SW 1271 (cell line): Measurements from ENCODE around the gene CCDC126.
"Not testable (repeated sequence)": the region's sequence is repeated elsewhere in the genome, so short reads cannot be mapped to it uniquely, and the experiment has no call there.

Source experiments
- DNase-seq, 2 experiments: peaks; one replicate each; lab custom pipeline; 2025; lab: John Stamatoyannopoulos, UW

The CCDC126 gene, protein sequence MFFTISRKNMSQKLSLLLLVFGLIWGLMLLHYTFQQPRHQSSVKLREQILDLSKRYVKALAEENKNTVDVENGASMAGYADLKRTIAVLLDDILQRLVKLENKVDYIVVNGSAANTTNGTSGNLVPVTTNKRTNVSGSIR

GRCh38 chr7:23597094-23598091 is at the start of gene CCDC126:
TSS of gene CCDC126 (plus strand) at chr7:23597382. CDS start at chr7:23611316, 13,934 bp downstream.
- peak; percentile 82 to 92 for DNase-seq

GRCh38 chr7:23547662-23548061 is 49.5 kb upstream of the CCDC126 start:
- no peak for DNase-seq

- no peak for DNase-seq
These were observed 38.9 kb upstream of the CCDC126 start for GRCh38 chr7:23558303-23558702.

DNA sequence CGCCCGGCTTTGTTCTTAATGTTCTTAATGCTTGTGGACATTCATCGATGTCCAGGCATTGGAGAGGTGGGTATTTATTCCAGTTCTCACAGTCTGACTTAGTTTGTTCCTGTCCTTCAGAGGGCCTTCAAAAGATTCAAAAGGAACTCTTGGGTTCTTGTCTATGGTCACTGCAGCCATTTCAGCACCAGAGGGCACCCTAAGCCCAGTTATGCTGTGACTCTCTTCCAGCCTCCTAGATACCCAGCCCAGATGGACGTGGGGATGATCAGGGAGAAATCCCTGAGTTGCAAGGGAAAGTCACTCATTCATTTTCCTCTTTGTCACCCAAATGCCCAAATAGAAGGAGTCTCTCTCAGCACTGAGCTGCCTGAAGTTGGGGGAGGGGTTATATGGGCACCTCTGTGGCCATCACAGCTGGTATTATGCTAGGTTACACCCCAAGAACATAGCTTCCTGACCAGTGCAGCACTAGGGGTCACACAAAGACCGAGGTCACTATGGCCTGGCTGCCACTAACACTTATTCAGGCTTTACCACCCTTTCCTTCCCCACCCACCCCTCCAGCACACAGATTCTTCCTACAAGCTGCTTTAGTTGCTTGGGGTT is 26.5 kb upstream of the CCDC126 start:
- peak; percentile 41 to 78 for DNase-seq

DNA sequence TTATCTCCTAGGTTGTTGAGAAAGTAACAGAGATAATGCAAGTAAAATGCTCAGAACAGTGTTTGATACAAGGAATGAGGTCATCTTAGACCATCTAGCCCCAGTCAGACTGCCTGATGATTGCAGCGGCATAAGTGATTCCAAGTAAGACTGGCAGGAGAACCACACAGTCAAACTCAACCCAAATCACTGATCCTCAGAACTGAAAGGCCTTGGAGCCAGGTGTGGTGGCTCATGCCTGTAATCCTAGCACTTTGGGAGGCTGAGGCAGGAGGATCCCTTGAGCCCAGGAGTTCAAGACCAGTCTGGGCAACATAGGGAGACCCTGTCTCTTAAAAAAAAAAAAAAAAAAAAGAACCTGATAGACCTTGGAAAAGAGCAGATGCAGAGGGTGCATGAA is 15.2 kb upstream of the CCDC126 start:
- not testable (repeated sequence) for DNase-seq

GRCh38 chr7:23585304-23585703 is 11.9 kb upstream of the CCDC126 start:
- DNase-seq = not testable (repeated sequence)

DNA sequence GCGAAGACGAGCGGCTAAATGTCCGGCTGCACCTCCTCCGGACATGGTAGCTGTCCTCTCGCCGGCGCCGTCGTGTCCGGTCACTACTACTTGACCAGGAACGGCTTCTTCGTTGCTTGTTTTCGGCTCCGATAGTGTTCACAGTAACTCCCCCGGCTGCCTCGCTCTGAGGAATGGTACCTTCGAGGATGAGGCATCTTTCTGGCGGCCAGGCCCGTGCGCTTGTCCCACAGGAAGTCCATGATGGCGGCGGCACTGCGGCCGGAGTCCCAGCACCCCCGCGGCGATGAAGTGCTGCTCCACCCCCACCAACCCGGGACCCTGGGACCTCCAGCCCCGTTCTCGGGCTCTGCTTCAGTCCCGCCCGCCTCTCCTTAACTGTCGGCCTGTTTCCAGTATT is 11.0 kb upstream of the CCDC126 start:
- DNase-seq = no peak

DNA sequence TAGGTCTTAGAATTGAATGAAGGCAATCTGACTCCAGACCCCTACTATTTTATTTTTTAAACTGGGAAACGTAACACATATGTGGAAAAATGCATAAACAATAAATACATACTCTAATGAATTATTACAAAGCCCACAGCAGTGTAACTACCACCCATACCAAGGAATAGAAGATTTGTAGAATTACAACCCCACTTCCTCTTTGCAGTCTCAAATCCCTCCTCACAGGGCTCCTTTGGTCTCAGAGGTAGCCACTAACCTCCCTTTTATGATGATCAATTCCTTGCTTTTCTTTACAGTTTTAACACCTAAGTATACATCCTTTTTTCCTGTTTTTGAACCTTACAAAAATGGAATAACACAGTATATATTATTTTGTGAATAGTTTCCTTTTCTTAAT is 6.7 kb upstream of the CCDC126 start:
- DNase-seq = no peak

DNA sequence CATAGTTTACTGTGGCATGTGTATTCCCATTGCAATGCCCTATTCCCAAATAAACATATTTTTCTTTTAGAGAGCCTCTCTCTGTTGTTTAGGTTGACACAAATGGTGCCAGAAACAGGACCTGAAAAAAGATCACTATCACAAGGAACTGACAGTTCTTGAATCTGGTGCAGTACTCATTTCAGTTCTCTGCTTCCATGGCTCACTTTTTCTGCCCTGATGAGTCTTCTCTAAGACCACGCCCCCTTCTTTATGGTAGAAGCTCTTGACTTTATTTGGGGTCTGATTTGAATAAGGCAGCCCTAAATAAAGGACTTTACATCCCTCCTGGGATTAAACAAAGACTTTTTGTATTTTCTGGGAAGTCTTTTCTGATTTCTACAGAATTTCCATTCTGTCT is 3.5 kb upstream of the CCDC126 start:
- no peak for DNase-seq

- DNase-seq = no peak
These were observed 2.1 kb upstream of the CCDC126 start for GRCh38 chr7:23594879-23595604.

GRCh38 chr7:23598296-23598695 is 1.1 kb downstream of the CCDC126 start:
- DNase-seq = no peak

- DNase-seq = no peak
These were observed 3.1 kb downstream of the CCDC126 start for GRCh38 chr7:23600236-23600635.

GRCh38 chr7:23603632-23604295 is 6.6 kb downstream of the CCDC126 start:
- DNase-seq = no peak

- no peak for DNase-seq
These were observed 7.1 kb downstream of the CCDC126 start for GRCh38 chr7:23604296-23604640.

- no peak for DNase-seq
These were observed 9.9 kb downstream of the CCDC126 start for GRCh38 chr7:23607130-23607529.

GRCh38 chr7:23607866-23608265 is 10.7 kb downstream of the CCDC126 start:
- DNase-seq = no peak

DNA sequence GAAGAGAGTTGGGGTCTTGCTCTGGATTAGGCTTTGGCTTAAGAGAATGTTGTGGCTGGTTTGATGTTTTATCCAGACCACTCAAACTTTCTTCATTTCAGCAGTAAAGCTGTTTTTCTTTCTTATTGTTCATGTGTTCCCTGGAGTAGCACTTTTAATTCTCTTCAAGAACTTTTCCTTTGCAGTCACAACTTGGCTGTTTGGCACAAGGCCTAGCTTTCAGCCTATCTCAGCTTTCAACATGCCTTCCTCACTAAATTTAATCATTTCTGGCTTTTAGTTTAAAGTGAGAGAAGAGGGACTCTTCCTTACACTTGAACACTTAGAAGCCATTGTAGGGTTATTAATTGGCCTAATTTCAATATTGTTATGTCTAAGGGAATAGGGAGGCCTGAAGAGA is 18.1 kb downstream of the CCDC126 start:
- no peak for DNase-seq

DNA sequence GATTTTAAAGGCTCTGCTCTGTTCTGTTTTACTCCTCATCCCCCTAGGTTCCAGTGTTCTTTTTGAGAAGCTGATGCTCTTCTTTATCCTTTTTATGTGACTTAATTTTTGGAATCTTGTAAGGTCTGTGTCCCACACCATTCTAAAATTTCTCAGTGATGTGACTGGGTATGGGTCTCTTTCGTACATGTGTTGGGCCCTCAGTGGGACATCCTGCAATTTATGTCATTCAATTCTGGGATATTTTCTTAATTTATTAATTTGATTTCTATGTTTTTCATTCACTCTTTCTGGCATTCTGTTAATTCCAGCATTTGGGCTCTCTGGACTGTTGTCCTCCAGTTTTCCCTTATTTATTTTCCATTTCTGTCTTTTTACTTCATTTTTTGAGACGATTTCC is 19.4 kb downstream of the CCDC126 start:
- no peak for DNase-seq

DNA sequence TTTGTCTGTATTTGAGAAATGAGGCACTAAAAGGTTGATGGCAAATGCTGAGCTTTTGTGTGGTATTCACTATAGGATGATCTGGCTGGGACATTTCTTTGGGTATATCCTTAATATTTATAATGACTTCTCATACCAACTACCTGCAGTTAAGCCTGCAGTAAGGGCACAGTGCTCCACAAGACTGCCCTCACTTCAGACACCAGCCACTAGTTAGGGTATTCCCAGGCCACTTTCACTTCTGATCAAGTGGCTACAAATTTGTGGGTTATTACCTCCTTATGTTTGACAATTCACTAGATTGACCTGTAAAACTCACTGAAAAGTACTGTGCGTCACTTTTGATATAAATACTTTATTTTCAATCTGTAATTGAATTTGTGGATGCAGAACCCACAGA is 20.3 kb downstream of the CCDC126 start:
- DNase-seq = no peak

- no peak for DNase-seq
These were observed 21.1 kb downstream of the CCDC126 start for GRCh38 chr7:23618241-23618640.

DNA sequence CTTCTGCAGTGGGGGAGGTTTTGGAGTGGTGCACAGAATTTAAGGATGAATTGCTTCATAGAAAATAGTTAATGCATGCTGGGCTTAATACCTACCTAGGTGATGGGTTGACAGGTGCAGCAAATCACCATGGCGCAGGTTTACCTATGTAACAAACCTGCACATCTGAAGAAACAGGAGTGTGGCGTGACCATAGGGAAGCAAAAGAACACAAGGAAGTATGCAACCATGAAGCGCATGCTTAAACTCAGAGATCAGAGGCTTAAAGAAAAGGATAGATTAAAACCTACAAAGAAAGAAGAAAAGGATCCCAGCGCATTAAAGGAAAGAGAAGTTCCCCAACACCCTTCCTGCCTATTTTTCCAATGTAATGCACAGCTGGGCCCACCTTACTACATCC is 22.0 kb downstream of the CCDC126 start:
- no peak for DNase-seq

DNA sequence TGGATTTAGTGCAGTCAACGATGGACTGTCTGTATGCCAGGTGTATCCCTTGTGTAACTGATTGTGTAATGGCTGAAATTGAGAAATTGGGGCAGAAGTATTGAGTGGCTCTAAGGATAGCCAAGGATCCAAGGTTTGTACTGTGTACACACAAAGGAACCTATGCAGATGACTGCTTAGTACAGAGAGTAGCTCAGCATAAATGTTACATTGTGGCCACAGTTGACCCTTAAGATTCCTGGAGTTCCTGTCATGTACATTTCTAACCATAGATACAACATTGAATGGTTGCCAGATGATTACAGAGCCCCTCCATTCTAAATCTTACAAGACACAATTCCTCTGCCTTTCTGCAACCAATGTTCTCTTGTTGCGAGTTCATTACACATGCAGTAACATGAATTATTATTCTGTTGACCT is 25.3 kb downstream of the CCDC126 start:
- DNase-seq = no peak
